ENCODE measurements around the gene RND2.

The RND2 gene

GRCh38 chr17:43079641-43080302 lies 54.7 kb downstream of the RND2 start:
- no peak for DNase-seq
